Transverse colon (tissue), 4 donors: ENCODE data around the gene ZNF618. TPM values are rescaled to one million over a fixed set of nuclear protein-coding genes. Genes with fewer than 3 reads are reported as not detected.

Experiments
- DNase-seq: peaks from one replicate; pipeline ENCODE4 v3.0.0-alpha.2; 2019
- H3K27ac ChIP-seq, 4 donors: fragments of 200-600 bp; sonication (generic); 2 replicates each; pipeline ENCODE4 v1.5.1; 2016 to 2018; ENCODE audit warnings: inconsistent platforms in 4 of 4
- H3K27me3 ChIP-seq: fragments of 200-600 bp; sonication (generic); 2 replicates; pipeline ENCODE4 v1.5.1; 2017; ENCODE audit warnings: inconsistent platforms
- H3K36me3 ChIP-seq, 4 donors: fragments of 200-600 bp; sonication (generic); 2 replicates each; pipeline ENCODE4 v1.5.1; 2017 to 2019; ENCODE audit warnings: inconsistent platforms in 4 of 4
- H3K4me1 ChIP-seq, 4 donors: fragments of 200-600 bp; sonication (generic); 2 replicates each; pipeline ENCODE4 v1.5.1; 2017 to 2020; ENCODE audit warnings: inconsistent platforms in 4 of 4
- H3K4me3 ChIP-seq, 4 donors: fragments of 200-600 bp; sonication (generic); 1 replicate in 1 of 4; 2 replicates in 3 of 4; pipeline versions ENCODE4 v1.5.1 to v1.6.1; 2017 to 2019; ENCODE audit warnings: inconsistent platforms in 4 of 4
- H3K9me3 ChIP-seq, 2 donors: fragments of 200-600 bp; sonication (generic); 2 replicates each; pipeline ENCODE4 v1.5.1; 2017 to 2019; ENCODE audit warnings: inconsistent platforms in 2 of 2
- EP300 ChIP-seq: sonication (generic); formaldehyde crosslinking; IDR thresholded peaks from one replicate; pipeline ENCODE4 v1.6.1; 2017; ENCODE audit warnings: antibody characterized with exemption, low read depth
- POLR2A ChIP-seq: fragments of 450-650 bp; IDR thresholded peaks from one replicate; pipeline ENCODE4 v1.6.1; 2016; ENCODE audit warnings: antibody characterized with exemption, mild to moderate bottlenecking, moderate library complexity
- POLR2AphosphoS5 ChIP-seq, 3 donors: sonication (generic); formaldehyde crosslinking; IDR thresholded peaks; one replicate each; pipeline ENCODE4 v1.6.1; 2016; ENCODE audit warnings: antibody characterized with exemption in 3 of 3
- WGBS, 2 donors: methylation state at CpG; one replicate each; pipeline ENCODE4 v1.1.5; 2018; ENCODE audit warnings: low coverage in 1 of 2; 5-methylcytosine and 5-hydroxymethylcytosine counted together
- in situ Hi-C, 4 donors: fragments of 200-750 bp; cut with MboI; loops; one replicate each; pipeline versions ENCODE4 v1.15.0 to v1.15.1; 2017; ENCODE audit warnings: low sequenced_read_pairs in 3 of 4, low pct_ligation_motif_present in 1 of 4, low pct_unique_long_range_greater_than_20kb in 1 of 4
- intact Hi-C: fragments of 100-400 bp; cut with DNase I; formaldehyde crosslinking; loops from one replicate; pipeline ENCODE4 v1.15.1; 2023; ENCODE audit warnings: low total_unique reads
- total RNA-seq, 4 donors: library from RNA; depleted of rRNA; stranded (reverse); fragments of >200 nt; gene quantifications; one replicate each; pipeline ENCODE4 v1.1.0, GENCODE V29; 2016
- TF ChIP-seq, protein P1 (sequence below), 5 experiments: fragments of 200-600 bp in 3 of 5; fragments of 450-650 bp in 2 of 5; sonication (generic) in 3 of 5; IDR thresholded peaks; 1 replicate in 2 of 5; 2 replicates in 3 of 5; pipeline ENCODE4 v1.5.1; 2016 to 2017; ENCODE audit warnings: antibody characterized with exemption in 5 of 5, inconsistent platforms in 3 of 5, mild to moderate bottlenecking in 2 of 5, moderate library complexity in 1 of 5

The ZNF618 gene
- total RNA-seq, 4 donors from 2014 or later: 2.2 to 8.6 (median 4.0) TPM

DNA sequence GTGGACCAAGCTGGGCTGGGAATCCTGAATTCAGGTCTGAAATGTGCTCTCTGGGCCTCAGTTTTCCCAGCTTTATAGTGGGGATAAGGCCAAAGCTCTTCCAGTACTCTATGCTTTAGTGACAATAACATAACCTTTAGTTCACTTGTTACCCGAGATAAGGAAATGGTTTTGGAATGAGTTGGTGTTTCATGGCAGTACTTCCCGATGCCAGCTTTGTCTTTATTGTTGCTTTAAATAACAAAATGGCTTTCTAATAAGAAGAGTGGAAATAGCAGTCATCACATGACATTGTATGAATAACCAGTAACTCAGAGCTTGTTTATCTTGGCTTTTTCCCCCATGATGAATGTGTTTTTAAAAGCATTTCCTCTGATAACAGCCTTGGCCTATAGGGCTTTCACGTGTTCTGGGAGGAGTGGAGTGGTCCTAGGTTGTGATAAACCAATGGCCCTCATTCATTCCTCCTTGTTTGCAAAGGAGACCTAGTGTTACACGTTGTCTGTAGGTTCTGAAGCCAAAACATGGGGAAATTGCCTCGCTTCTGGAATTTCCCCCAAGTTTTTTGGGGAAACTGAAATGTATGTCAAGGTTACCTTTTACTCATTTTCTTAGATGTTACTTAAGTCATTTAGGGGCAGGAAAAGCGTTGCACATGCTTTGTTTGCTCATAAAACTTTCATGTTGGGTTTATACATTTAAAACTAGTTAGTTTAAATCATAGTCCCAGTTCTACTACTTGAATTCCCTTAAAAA, 53.7 kb downstream of the ZNF618 start:
- no peak for TF ChIP-seq POLR2A
- Histone ChIP-seq H3K27me3 (no peaks in the 10 kb centered on the region), H3K27ac (no peak overlapping the region), H3K9me3 (no peaks in the 10 kb centered on the region), H3K4me1 (no peaks in the 10 kb centered on the region), H3K36me3 (no peaks in the 10 kb centered on the region), H3K4me3 (no peak overlapping the region)
- no peak for DNase-seq
- 44 to 56% methylated on average over 6 of the region's 6 CpGs for WGBS, 2 donors
- intact Hi-C loops (no loop called here), in situ Hi-C loops (no loop called here)

DNA sequence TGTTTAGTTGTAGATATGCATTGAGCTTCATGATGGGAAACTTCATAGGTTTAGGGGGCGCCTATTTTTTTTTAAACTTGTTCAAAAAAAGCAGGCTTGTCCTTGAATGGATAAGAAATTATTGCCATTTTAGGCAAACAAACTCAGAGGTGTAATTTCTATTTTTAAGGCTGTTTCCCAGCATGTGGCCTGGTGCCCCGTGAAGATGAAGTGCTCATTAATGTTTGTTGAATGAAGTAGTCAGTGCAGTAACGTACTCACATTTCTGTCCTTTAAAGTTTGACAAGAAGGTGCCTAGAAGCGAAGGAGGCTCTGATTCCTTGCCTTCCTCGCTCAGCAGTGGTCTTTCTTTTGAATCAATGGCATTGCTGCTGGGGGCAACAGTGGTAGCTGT, 54.3 kb downstream of the ZNF618 start:
- H3K27ac ChIP-seq: no peak overlapping the region
- intact Hi-C loops (no loop called here), in situ Hi-C loops (no loop called here)
- H3K9me3 ChIP-seq: no peaks in the 10 kb centered on the region
- WGBS, 2 donors: 78 to 83% methylated on average over 5 of the region's 5 CpGs
- no peaks in the 10 kb centered on the region for H3K36me3 ChIP-seq
- DNase-seq: no peak
- H3K4me3 ChIP-seq: no peak overlapping the region
- no peak for TF ChIP-seq POLR2AphosphoS5 (IDR thresholded peaks at IDR 0.05)
- TF ChIP-seq, protein P1, sequence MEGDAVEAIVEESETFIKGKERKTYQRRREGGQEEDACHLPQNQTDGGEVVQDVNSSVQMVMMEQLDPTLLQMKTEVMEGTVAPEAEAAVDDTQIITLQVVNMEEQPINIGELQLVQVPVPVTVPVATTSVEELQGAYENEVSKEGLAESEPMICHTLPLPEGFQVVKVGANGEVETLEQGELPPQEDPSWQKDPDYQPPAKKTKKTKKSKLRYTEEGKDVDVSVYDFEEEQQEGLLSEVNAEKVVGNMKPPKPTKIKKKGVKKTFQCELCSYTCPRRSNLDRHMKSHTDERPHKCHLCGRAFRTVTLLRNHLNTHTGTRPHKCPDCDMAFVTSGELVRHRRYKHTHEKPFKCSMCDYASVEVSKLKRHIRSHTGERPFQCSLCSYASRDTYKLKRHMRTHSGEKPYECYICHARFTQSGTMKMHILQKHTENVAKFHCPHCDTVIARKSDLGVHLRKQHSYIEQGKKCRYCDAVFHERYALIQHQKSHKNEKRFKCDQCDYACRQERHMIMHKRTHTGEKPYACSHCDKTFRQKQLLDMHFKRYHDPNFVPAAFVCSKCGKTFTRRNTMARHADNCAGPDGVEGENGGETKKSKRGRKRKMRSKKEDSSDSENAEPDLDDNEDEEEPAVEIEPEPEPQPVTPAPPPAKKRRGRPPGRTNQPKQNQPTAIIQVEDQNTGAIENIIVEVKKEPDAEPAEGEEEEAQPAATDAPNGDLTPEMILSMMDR (IDR thresholded peaks at IDR 0.05): no peak
- no peak for TF ChIP-seq POLR2A
- no peak for TF ChIP-seq EP300
- H3K4me1 ChIP-seq: no peaks in the 10 kb centered on the region
- no peaks in the 10 kb centered on the region for H3K27me3 ChIP-seq

DNA sequence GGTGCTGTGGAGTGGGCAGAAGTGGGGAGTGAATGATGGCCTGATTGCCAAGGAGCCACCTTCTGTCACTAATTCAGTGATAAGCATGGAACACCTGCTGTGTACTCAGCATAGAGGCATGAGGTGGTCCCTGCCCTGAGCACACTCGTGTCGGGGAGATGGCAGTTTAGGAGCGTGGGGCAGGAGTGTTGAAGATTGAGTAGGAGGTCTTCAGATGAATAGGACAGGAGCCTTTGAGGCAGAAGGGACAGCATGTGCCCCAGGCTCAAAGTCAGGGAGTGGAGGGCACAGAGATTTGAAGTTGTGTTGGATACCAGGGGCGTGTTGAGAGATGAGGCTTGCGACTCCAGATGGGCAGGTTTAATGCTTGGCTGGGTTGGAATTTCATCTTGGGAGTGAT, 55.0 kb downstream of the ZNF618 start:
- in situ Hi-C loops: no loop called here
- 92 to 97% methylated on average over 5 of the region's 5 CpGs for WGBS, 2 donors

DNA sequence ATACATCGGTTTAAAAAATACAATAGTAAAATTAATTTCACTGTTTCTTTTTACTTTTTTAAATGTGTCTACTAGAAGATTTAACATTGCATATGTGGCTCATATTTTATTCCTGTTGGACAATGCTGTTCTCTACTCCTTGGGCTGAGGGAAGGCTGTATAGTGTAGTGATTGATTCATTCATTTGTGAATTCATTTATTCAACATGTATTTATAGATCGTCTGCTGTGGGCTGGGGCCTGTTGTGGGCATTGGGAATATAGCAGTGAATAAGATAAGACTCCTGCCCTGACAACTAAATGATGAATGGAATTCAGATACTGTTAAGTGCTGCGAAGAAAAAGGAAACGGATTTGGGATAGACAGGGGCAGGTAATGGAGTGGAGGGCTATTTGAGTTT, 55.7 kb downstream of the ZNF618 start:
- H3K4me1 ChIP-seq: no peaks in the 10 kb centered on the region
- no peaks in the 10 kb centered on the region for H3K27me3 ChIP-seq
- no peaks in the 10 kb centered on the region for H3K36me3 ChIP-seq
- H3K9me3 ChIP-seq: no peaks in the 10 kb centered on the region
- 89 to 90% methylated on average over 2 to 4 of the region's 4 CpGs for WGBS, 2 donors
- TF ChIP-seq POLR2A (no peak), EP300 (no peak), POLR2AphosphoS5 (IDR thresholded peaks at IDR 0.05) (no peak)
- TF ChIP-seq, protein P1 (IDR thresholded peaks at IDR 0.05): no peak
- no peak for DNase-seq
- H3K4me3 ChIP-seq: no peak overlapping the region
- intact Hi-C loops: no loop called here
- H3K27ac ChIP-seq: no peak overlapping the region
- in situ Hi-C loops: no loop called here

More for the DNA sequence above, 55.0 kb downstream of the ZNF618 start:
- no peaks in the 10 kb centered on the region for H3K36me3 ChIP-seq
- intact Hi-C loops: no loop called here
- no peaks in the 10 kb centered on the region for H3K4me1 ChIP-seq
- no peak overlapping the region for H3K27ac ChIP-seq
- no peak overlapping the region for H3K4me3 ChIP-seq
- H3K27me3 ChIP-seq: no peaks in the 10 kb centered on the region
- TF ChIP-seq POLR2AphosphoS5 (IDR thresholded peaks at IDR 0.05) (no peak), POLR2A (no peak), EP300 (no peak)
- TF ChIP-seq, protein P1 (IDR thresholded peaks at IDR 0.05): no peak
- no peaks in the 10 kb centered on the region for H3K9me3 ChIP-seq
- DNase-seq: no peak
